ENCODE measurements around the gene TPSAB1.
A peak's percentile ranks its signal among the peaks of the same experiment; 100 is the strongest.
"Not testable (repeated sequence)": the region's sequence is repeated elsewhere in the genome, so short reads cannot be mapped to it uniquely, and the experiment has no call there.

TPSAB1 gene

DNA sequence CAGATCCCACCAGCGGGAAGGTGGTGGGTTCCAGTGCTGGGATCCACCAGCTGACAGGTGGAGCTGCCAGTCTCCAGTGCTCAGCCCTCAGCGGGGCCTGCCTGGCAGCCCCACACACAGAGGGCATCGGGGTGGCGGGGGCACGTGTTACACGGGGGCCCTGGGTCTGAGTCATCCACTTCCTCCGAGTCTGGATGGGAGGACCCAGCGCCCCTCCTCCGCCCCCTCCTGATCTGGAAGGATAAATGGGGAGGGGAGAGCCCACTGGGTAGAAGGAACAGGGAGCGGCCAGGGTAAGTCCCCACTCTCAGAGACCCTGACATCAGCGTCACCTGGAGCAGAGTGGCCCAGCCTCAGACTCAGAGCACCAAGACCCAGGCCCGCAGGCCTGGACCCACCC is at the start of gene TPSAB1:
TPSAB1 (plus strand) TSS at position 270 of the 400 bp plus-strand sequence. CDS start 234 bp downstream, outside the sequence.
- H3K4me3 ChIP-seq (ENCODE audit: low read depth, low read length); H3K9me3 ChIP-seq (ENCODE audit: control insufficient read depth, insufficient read depth, low read depth, low read length); H3K27ac ChIP-seq (ENCODE audit: low read depth, low read length); H3K9ac ChIP-seq (ENCODE audit: low read length); H3K4me1 ChIP-seq (ENCODE audit: control insufficient read depth, insufficient read depth, low read length); H3K36me3 ChIP-seq (ENCODE audit: control insufficient read depth, insufficient read depth, low read length): not testable (repeated sequence)
- H3K27me3 ChIP-seq (ENCODE audit: control insufficient read depth, insufficient read depth, low read length) = peaks cover 11% of the 10 kb centered on the region

GRCh38 chr16:1190789-1191188 is 49.7 kb upstream of the TPSAB1 start:
- not testable (repeated sequence) for H3K9me3 ChIP-seq (ENCODE audit: control insufficient read depth, insufficient read depth, low read depth, low read length)

GRCh38 chr16:1192384-1193073 is 48.0 kb upstream of the TPSAB1 start:
- no peaks in the 10 kb centered on the region for H3K9me3 ChIP-seq (ENCODE audit: control insufficient read depth, insufficient read depth, low read depth, low read length)
- no peaks in the 10 kb centered on the region; the same call in 1 of the 2 replicates for H3K27me3 ChIP-seq (ENCODE audit: control insufficient read depth, insufficient read depth, low read length)
- H3K36me3 ChIP-seq (ENCODE audit: control insufficient read depth, insufficient read depth, low read length) = no peaks in the 10 kb centered on the region

More at GRCh38 chr16:1190789-1191188, 49.7 kb upstream of the TPSAB1 start:
- not testable (repeated sequence) for H3K27me3 ChIP-seq (ENCODE audit: control insufficient read depth, insufficient read depth, low read length); H3K27ac ChIP-seq (ENCODE audit: low read depth, low read length); H3K9ac ChIP-seq (ENCODE audit: low read length); H3K4me3 ChIP-seq (ENCODE audit: low read depth, low read length); H3K36me3 ChIP-seq (ENCODE audit: control insufficient read depth, insufficient read depth, low read length); H3K4me1 ChIP-seq (ENCODE audit: control insufficient read depth, insufficient read depth, low read length)

DNA sequence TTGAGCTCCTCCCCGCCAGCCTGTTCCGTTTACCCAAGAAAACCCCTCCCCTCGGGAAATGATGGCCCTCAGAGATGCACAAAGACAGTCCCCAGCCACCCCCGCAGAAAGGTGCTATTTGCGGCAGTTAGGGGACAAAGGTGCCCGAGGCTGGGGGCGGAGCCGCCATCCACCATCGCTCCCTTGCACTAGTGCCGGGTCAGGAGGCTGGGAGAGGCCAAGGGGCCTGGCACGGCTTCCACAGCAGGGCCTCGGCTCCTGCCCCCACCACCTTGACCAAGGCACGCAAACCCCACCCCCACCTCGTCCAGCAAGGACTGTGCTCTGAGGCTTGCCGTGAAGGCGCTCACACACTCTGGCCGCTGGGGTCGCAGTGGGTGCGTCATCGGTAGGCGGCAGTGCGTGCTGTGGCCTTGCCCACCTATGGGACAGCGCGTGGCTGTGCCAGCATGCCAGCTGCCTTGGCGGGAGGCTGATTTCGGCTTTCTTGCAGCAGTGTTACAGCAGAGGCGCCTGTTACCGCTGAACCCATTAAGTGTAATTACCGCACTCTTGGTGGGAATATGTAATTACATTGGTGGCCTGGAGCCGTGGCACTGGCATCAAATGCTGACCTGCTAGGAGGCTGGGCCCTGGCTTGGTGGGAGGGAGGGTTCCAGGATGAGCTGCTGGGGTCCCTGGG is 47.2 kb upstream of the TPSAB1 start:
- no peak overlapping the region for H3K4me3 ChIP-seq (ENCODE audit: low read depth, low read length)
- no peak overlapping the region for H3K9ac ChIP-seq (ENCODE audit: low read length)
- H3K4me1 ChIP-seq (ENCODE audit: control insufficient read depth, insufficient read depth, low read length) = peaks cover 10% of the 10 kb centered on the region
- H3K9me3 ChIP-seq (ENCODE audit: control insufficient read depth, insufficient read depth, low read depth, low read length) = no peaks in the 10 kb centered on the region
- no peaks in the 10 kb centered on the region; the same call in 1 of the 2 replicates for H3K27me3 ChIP-seq (ENCODE audit: control insufficient read depth, insufficient read depth, low read length)
- no peak overlapping the region for H3K27ac ChIP-seq (ENCODE audit: low read depth, low read length)
- H3K36me3 ChIP-seq (ENCODE audit: control insufficient read depth, insufficient read depth, low read length) = no peaks in the 10 kb centered on the region

More at GRCh38 chr16:1192384-1193073, 48.0 kb upstream of the TPSAB1 start:
- Histone ChIP-seq H3K27ac (ENCODE audit: low read depth, low read length) (no peak overlapping the region), H3K9ac (ENCODE audit: low read length) (no peak overlapping the region), H3K4me3 (ENCODE audit: low read depth, low read length) (no peak overlapping the region), H3K4me1 (ENCODE audit: control insufficient read depth, insufficient read depth, low read length) (peaks cover 10% of the 10 kb centered on the region)

DNA sequence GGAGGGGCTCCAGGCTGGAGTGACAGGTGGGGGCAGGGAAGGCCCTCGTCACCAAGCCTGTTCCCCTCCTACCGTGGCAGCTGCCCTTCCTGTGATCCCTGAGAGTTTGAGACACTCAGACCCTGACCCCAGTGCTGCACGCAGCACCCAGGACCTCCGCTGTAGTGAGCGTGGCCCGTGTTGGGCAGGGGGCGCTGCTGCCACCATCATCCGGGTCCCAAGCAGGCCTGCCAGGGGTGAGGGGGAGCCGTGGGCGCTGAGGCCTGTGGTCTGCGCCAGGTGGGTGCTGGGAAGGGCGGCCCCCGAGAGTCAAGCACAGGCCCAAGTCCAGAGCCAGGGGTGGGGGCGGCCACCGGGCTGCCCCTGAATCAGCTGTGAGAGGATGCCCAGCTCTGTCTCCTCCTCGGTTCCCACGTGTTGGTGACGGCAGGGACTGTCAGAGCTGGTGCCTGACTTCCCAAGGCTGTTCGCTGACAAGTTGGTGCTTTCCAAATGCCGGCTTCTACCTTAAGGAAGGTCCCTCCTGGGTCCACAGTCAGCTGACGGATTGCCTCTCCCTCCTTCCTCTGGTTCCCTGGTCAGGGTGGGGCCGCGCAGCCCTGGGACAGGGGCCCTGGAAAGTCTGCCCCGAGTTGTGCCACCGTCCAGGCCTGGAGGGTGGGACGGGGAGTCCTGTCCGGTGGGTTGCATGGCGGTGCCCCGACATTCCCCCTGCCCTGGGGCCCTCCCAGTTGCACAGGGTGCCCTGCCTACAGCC is 46.5 kb upstream of the TPSAB1 start:
- no peaks in the 10 kb centered on the region for H3K9me3 ChIP-seq (ENCODE audit: control insufficient read depth, insufficient read depth, low read depth, low read length)
- H3K4me1 ChIP-seq (ENCODE audit: control insufficient read depth, insufficient read depth, low read length) = peaks cover 10% of the 10 kb centered on the region
- no peak overlapping the region for H3K4me3 ChIP-seq (ENCODE audit: low read depth, low read length)
- H3K27ac ChIP-seq (ENCODE audit: low read depth, low read length) = no peak overlapping the region
- no peaks in the 10 kb centered on the region; the same call in 1 of the 2 replicates for H3K27me3 ChIP-seq (ENCODE audit: control insufficient read depth, insufficient read depth, low read length)
- no peaks in the 10 kb centered on the region for H3K36me3 ChIP-seq (ENCODE audit: control insufficient read depth, insufficient read depth, low read length)
- no peak overlapping the region for H3K9ac ChIP-seq (ENCODE audit: low read length)

DNA sequence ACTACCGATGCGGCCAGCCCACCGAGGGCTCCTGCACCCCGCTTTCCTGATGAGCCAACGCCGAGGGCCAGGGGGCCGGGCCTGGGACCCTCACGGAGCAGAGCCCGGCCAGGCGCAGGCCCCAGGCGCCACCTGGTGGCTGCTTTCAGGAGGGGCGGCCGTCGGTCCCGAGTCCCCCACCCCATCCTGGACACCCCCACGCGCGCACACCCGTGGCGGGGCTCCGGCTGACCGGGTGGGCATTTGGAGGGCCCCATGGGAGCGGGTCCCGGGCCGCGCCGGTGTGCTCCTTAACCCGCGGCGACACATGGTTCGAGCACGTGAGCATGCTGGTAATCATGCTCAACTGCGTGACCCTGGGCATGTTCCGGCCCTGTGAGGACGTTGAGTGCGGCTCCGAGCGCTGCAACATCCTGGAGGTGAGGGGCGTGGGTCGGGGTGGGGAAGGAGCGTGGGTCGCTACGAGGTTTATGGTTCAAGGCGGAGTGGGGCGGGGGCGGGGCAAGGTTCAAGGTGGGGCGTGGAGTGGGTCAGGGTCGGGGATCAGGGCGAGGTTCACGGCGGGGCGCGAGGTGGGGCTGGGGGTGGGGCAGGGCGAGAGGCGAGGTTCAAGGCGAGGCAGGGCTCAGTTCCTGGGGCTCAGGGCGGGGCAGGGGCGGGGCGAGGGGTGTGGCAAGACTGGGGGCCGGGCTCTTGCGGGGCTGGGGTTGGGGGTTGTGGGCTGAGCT is 45.7 kb upstream of the TPSAB1 start:
- no peak overlapping the region for H3K9ac ChIP-seq (ENCODE audit: low read length)
- H3K4me1 ChIP-seq (ENCODE audit: control insufficient read depth, insufficient read depth, low read length) = peaks cover 10% of the 10 kb centered on the region
- no peaks in the 10 kb centered on the region for H3K9me3 ChIP-seq (ENCODE audit: control insufficient read depth, insufficient read depth, low read depth, low read length)
- H3K4me3 ChIP-seq (ENCODE audit: low read depth, low read length) = peak overlapping the region; percentile 26; the same call in 1 of the 2 replicates
- no peaks in the 10 kb centered on the region; the same call in 1 of the 2 replicates for H3K36me3 ChIP-seq (ENCODE audit: control insufficient read depth, insufficient read depth, low read length)
- no peak overlapping the region for H3K27ac ChIP-seq (ENCODE audit: low read depth, low read length)
- no peaks in the 10 kb centered on the region; the same call in 1 of the 2 replicates for H3K27me3 ChIP-seq (ENCODE audit: control insufficient read depth, insufficient read depth, low read length)

- no peaks in the 10 kb centered on the region; the same call in 1 of the 2 replicates for H3K27me3 ChIP-seq (ENCODE audit: control insufficient read depth, insufficient read depth, low read length)
Observed at GRCh38 chr16:1195393-1195666, 45.2 kb upstream of the TPSAB1 start.

DNA sequence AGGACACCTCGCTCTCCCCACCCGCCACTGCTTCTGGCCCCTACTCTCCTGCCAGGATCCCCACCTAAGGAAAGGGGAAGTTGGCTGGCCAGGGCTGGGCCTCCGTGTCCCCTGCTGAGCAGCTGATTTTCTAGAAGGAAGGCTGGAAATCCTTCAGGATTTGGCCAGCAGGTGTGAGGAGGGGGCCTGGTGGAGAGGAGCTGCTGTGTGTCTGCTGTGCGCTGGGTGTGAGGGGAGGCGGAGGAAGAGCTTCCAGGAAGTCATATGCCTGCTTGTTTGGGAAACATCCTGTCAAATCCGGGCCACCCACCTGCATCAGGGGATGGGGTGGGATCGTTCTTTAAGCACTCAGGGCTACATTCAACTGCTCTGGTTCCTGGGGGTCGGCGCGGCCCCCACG is 44.0 kb upstream of the TPSAB1 start:
- no peak overlapping the region for H3K9ac ChIP-seq (ENCODE audit: low read length)
- peaks cover 10% of the 10 kb centered on the region for H3K4me1 ChIP-seq (ENCODE audit: control insufficient read depth, insufficient read depth, low read length)
- no peak overlapping the region for H3K27ac ChIP-seq (ENCODE audit: low read depth, low read length)
- H3K27me3 ChIP-seq (ENCODE audit: control insufficient read depth, insufficient read depth, low read length) = no peaks in the 10 kb centered on the region; the same call in 1 of the 2 replicates
- H3K4me3 ChIP-seq (ENCODE audit: low read depth, low read length) = no peak overlapping the region
- H3K36me3 ChIP-seq (ENCODE audit: control insufficient read depth, insufficient read depth, low read length) = peaks cover 2% of the 10 kb centered on the region; the same call in 1 of the 2 replicates
- H3K9me3 ChIP-seq (ENCODE audit: control insufficient read depth, insufficient read depth, low read depth, low read length) = no peaks in the 10 kb centered on the region

More at GRCh38 chr16:1195393-1195666, 45.2 kb upstream of the TPSAB1 start:
- Histone ChIP-seq H3K9me3 (ENCODE audit: control insufficient read depth, insufficient read depth, low read depth, low read length) (no peaks in the 10 kb centered on the region), H3K4me3 (ENCODE audit: low read depth, low read length) (no peak overlapping the region), H3K4me1 (ENCODE audit: control insufficient read depth, insufficient read depth, low read length) (peaks cover 10% of the 10 kb centered on the region), H3K9ac (ENCODE audit: low read length) (no peak overlapping the region), H3K27ac (ENCODE audit: low read depth, low read length) (no peak overlapping the region), H3K36me3 (ENCODE audit: control insufficient read depth, insufficient read depth, low read length) (no peaks in the 10 kb centered on the region; the same call in 1 of the 2 replicates)

- Histone ChIP-seq H3K36me3 (ENCODE audit: control insufficient read depth, insufficient read depth, low read length) (peaks cover 8% of the 10 kb centered on the region; the same call in 1 of the 2 replicates), H3K9me3 (ENCODE audit: control insufficient read depth, insufficient read depth, low read depth, low read length) (no peaks in the 10 kb centered on the region), H3K27ac (ENCODE audit: low read depth, low read length) (no peak overlapping the region)
Observed at GRCh38 chr16:1197237-1197866, 43.2 kb upstream of the TPSAB1 start.

DNA sequence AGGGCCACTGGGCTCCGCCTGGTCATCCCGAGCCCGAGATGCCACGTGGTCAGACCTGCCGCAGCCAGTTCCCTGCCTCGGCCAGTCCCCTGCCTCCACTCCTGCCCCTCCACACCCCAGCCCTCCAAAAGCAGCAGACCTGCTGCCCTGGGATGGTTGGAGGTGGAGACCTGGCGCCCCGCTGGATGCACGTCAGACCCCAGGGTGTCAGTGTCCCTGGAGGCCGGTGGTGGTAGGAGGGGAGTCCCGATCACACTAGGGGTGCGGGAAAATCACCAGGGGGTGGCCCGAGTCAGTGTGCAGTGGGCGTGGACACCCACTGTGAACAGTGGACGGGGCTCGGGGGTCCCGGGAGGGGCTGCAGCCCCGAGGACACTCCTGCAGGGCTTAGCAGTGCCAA is 42.3 kb upstream of the TPSAB1 start:
- H3K27me3 ChIP-seq (ENCODE audit: control insufficient read depth, insufficient read depth, low read length) = no peaks in the 10 kb centered on the region; the same call in 1 of the 2 replicates
- no peak overlapping the region for H3K4me3 ChIP-seq (ENCODE audit: low read depth, low read length)
- H3K9ac ChIP-seq (ENCODE audit: low read length) = no peak overlapping the region
- H3K4me1 ChIP-seq (ENCODE audit: control insufficient read depth, insufficient read depth, low read length) = peaks cover 5% of the 10 kb centered on the region
- no peaks in the 10 kb centered on the region for H3K9me3 ChIP-seq (ENCODE audit: control insufficient read depth, insufficient read depth, low read depth, low read length)
- H3K36me3 ChIP-seq (ENCODE audit: control insufficient read depth, insufficient read depth, low read length) = peaks cover 11% of the 10 kb centered on the region; the same call in 1 of the 2 replicates
- H3K27ac ChIP-seq (ENCODE audit: low read depth, low read length) = no peak overlapping the region

More at GRCh38 chr16:1197237-1197866, 43.2 kb upstream of the TPSAB1 start:
- peaks cover 10% of the 10 kb centered on the region for H3K4me1 ChIP-seq (ENCODE audit: control insufficient read depth, insufficient read depth, low read length)
- H3K9ac ChIP-seq (ENCODE audit: low read length) = no peak overlapping the region
- H3K27me3 ChIP-seq (ENCODE audit: control insufficient read depth, insufficient read depth, low read length) = no peaks in the 10 kb centered on the region; the same call in 1 of the 2 replicates
- no peak overlapping the region for H3K4me3 ChIP-seq (ENCODE audit: low read depth, low read length)
